Measurements from ENCODE around the gene CST9.

DNA sequence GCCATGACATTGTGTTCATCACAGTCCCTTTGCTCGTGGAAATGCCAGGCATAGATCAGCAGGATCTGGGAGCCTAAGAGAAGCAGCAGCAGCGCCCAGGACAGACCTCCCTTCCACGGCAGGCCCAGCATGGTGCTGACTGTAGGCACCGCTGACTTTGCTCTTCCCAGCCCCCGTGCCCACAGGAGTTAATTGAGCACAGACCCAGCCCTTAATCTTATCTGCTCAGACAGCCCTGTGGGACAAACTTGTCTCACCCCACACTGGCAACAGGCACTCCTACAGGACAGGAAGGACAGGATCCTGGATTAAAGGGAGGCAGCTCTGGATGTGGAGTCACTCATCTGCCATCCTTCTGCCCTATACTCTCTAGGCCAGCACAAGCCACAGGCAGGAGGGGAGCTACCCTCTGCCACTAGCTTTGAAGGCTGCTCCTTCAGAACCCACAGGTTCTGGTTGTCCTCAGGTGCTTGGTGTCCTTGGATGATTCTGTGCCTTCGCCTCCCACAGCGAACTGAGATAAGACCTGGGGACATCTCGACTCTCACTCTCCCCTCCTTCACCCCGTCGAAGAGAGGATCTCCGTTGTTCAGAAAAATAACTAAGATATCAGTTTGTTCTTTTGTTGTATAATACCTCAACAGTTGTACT, 37.3 kb downstream of the CST9 start, which contains the start of gene CST9L:
- TF ChIP-seq POLR2A (IDR thresholded peaks at IDR 0.05) (no peak), POLR2AphosphoS5 (IDR thresholded peaks at IDR 0.05) (no peak)
- TF ChIP-seq, protein P1, sequence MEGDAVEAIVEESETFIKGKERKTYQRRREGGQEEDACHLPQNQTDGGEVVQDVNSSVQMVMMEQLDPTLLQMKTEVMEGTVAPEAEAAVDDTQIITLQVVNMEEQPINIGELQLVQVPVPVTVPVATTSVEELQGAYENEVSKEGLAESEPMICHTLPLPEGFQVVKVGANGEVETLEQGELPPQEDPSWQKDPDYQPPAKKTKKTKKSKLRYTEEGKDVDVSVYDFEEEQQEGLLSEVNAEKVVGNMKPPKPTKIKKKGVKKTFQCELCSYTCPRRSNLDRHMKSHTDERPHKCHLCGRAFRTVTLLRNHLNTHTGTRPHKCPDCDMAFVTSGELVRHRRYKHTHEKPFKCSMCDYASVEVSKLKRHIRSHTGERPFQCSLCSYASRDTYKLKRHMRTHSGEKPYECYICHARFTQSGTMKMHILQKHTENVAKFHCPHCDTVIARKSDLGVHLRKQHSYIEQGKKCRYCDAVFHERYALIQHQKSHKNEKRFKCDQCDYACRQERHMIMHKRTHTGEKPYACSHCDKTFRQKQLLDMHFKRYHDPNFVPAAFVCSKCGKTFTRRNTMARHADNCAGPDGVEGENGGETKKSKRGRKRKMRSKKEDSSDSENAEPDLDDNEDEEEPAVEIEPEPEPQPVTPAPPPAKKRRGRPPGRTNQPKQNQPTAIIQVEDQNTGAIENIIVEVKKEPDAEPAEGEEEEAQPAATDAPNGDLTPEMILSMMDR (IDR thresholded peaks at IDR 0.05), result no peak
